AML-193 (cell line): Measurements from ENCODE around the gene CCT5.
A peak's percentile ranks its signal among the peaks of the same experiment; 100 is the strongest.
"Not testable (repeated sequence)": the region's sequence is repeated elsewhere in the genome, so short reads cannot be mapped to it uniquely, and the experiment has no call there.

Source experiments
- DNase-seq, 2 experiments: peaks; one replicate each; lab custom pipeline; 2025; lab: John Stamatoyannopoulos, UW

Gene CCT5

GRCh38 chr5:10301842-10302610, 51.9 kb downstream of the CCT5 start:
- no peak for DNase-seq

DNA sequence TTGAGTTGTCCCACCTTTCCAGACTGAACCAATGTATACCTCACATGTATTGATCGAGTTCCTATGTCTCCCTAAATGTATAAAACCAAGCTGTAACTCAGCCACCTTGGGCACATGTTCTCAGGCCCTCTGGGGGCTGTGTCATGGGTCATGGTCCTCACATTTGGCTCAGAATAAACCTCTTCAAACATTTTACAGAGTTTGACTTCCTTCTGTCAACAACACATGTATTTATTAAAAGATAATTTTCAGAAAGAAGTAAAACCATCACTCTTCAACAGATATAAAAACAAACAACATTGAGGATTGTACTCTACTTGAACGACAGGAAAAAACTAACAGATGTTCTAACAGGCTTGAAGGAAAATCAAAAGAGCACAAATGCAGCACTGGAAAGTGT, 53.1 kb downstream of the CCT5 start:
- no peak for DNase-seq

GRCh38 chr5:10303699-10304170, 53.7 kb downstream of the CCT5 start:
- no peak for DNase-seq

DNA sequence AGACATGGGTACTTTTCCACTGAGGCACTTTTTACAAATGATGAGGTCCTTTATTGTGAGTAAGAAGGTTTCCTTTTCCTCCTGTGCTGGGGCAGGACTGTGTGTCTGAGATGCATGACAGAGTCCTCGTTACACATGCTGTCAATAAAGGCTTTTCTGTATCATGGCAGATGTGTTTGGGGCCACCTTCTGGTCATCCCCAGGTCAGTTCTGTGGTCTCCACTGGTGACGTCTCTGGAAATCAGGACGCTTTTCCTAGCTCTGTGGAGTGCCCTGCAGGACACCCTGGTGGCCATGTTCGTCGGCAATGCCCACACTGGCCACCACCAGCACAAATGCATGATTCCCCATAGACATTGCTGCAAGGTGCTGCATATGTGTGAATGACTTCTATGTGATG, 54.9 kb downstream of the CCT5 start:
- DNase-seq: no peak

GRCh38 chr5:10306114-10306513, 56.0 kb downstream of the CCT5 start:
- no peak for DNase-seq

- DNase-seq: no peak
Observed at GRCh38 chr5:10306806-10307205, 56.7 kb downstream of the CCT5 start.

- peak in 1 of 2 experiments; percentile 31 for DNase-seq
Observed at GRCh38 chr5:10307206-10308148, 57.4 kb downstream of the CCT5 start, which contains the start of gene CMBL. TSS of gene CMBL (minus strand) at chr5:10307902. CDS start at chr5:10290762, 17,140 bp downstream.

GRCh38 chr5:10308844-10309243, 58.8 kb downstream of the CCT5 start:
- no peak for DNase-seq

- no peak for DNase-seq
Observed at GRCh38 chr5:10310066-10310779, 60.1 kb downstream of the CCT5 start.

DNA sequence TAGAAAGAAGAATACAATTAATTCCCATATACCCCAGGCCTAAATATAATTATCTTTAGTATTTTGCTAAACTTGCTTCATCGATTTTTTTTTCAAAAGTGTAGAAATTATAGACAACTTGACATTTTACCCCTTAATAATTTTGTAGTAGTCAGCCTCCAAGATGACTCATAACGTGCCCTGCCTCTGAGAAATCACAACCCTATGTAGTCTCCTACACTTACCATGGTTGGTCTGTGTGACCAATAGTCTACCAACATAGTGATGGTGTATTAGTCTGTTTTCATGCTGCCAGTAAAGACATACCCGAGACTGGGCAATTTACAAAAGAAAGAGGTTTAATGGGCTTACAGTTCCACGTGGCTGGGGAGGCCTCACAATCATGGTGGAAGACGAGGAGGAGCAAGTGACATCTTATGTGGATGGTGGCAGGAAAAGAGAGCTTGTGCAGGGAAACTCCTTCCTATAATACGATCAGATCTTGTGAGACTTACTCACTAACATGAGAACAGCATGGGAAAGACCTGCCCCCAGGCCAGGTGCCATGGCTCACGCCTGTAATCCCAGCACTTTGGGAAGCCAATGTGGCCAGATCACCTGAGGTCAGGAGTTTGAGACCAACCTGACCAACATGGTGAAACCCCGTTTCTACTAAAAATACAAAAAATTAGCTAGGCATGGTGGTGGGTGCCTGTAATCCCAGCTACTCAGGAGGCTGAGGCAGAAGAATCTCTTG, 60.9 kb downstream of the CCT5 start:
- DNase-seq: not testable (repeated sequence)

DNA sequence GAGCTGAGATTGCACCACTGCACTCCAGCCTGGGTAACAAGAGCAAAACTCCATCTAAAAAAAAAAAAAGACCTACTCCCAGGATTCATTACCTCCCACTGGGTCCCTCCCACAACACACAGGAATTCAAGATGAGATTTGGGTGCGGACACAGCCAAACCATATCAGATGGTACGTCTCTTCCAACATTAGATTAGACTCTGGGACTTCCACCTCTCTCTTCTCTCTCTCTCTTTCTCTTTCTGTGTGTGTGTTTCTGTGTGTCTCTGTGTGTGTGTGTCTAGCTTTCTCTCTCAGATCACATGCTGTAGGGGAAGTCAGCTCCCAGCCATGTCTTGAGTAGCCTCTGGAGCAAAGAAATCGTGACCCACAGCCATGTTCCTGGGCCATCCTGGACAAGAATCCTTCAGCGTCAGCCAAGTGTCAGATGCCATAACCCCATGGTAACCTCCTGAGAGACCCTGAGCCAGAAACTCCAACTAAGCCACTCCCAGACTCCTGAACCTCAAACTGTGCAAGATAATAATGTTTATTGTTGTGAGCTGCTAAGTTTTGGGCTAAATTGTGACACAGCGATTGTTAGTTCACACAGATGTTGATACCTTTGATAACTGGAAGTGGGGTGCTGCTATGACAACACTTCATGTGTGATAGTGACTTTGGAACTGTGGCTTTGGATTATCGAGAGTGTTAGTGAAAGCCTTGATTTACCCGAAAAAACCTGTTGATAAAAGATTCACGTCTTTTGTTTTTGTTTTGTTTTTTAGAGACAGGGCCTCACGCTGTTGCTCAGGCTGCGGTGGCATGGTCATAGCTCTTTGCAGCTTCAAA, 61.7 kb downstream of the CCT5 start:
- no peak for DNase-seq

- DNase-seq: no peak
Observed at GRCh38 chr5:10315201-10315600, 65.1 kb downstream of the CCT5 start.
